ENCODE results near the gene RALB.
A peak's percentile ranks its signal among the peaks of the same experiment; 100 is the strongest.
"Not testable (repeated sequence)": the region's sequence is repeated elsewhere in the genome, so short reads cannot be mapped to it uniquely, and the experiment has no call there.

Gene RALB

GRCh38 chr2:120308038-120308910 is 55.6 kb downstream of the RALB start:
- H3K4me3 ChIP-seq (ENCODE audit: control insufficient read depth, low read depth, low read length) = no peak overlapping the region
- DNase-seq (ENCODE audit: low read depth) = peak; percentile 62
- TF ChIP-seq, protein P1, sequence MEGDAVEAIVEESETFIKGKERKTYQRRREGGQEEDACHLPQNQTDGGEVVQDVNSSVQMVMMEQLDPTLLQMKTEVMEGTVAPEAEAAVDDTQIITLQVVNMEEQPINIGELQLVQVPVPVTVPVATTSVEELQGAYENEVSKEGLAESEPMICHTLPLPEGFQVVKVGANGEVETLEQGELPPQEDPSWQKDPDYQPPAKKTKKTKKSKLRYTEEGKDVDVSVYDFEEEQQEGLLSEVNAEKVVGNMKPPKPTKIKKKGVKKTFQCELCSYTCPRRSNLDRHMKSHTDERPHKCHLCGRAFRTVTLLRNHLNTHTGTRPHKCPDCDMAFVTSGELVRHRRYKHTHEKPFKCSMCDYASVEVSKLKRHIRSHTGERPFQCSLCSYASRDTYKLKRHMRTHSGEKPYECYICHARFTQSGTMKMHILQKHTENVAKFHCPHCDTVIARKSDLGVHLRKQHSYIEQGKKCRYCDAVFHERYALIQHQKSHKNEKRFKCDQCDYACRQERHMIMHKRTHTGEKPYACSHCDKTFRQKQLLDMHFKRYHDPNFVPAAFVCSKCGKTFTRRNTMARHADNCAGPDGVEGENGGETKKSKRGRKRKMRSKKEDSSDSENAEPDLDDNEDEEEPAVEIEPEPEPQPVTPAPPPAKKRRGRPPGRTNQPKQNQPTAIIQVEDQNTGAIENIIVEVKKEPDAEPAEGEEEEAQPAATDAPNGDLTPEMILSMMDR (conservative IDR thresholded peaks at IDR 0.05; ENCODE audit: control insufficient read depth, insufficient read depth, low read depth, low read length) = no peak

- TF ChIP-seq, protein P1 (conservative IDR thresholded peaks at IDR 0.05; ENCODE audit: control insufficient read depth, insufficient read depth, low read depth, low read length) = no peak
- no peak for DNase-seq (ENCODE audit: low read depth)
- H3K4me3 ChIP-seq (ENCODE audit: control insufficient read depth, low read depth, low read length) = no peak overlapping the region
These were observed 57.5 kb downstream of the RALB start for GRCh38 chr2:120310136-120310535.

DNA sequence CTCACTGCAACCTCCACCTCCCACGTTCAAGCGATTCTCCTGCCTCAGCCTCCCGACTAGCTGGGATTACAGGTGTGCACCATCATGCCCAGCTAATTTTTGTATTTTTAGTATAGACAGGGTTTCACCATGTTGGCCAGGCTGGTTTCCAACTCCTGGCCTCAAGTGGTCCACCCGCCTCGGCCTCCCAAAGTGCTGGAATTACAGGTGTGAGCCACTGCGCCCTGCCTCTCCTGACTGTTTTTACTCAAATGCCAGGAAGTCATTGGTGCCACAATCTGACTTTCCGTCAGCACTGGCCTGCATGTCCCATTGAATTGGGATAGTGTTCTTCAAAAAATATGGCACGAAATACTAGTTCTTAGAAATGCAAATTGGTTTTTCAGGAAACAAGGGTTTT is 58.2 kb downstream of the RALB start:
- DNase-seq (ENCODE audit: low read depth); H3K4me3 ChIP-seq (ENCODE audit: control insufficient read depth, low read depth, low read length): not testable (repeated sequence)

GRCh38 chr2:120312076-120312475 is 59.4 kb downstream of the RALB start:
- no peak for DNase-seq (ENCODE audit: low read depth)
- no peak overlapping the region for H3K4me3 ChIP-seq (ENCODE audit: control insufficient read depth, low read depth, low read length)
- TF ChIP-seq, protein P1 (conservative IDR thresholded peaks at IDR 0.05; ENCODE audit: control insufficient read depth, insufficient read depth, low read depth, low read length) = no peak

GRCh38 chr2:120312860-120313694 is 60.4 kb downstream of the RALB start:
- TF ChIP-seq, protein P1 (conservative IDR thresholded peaks at IDR 0.05; ENCODE audit: control insufficient read depth, insufficient read depth, low read depth, low read length) = peak; percentile 90
- peak; percentile 81 for DNase-seq (ENCODE audit: low read depth)

GRCh38 chr2:120313695-120314615 is 61.3 kb downstream of the RALB start:
- DNase-seq (ENCODE audit: low read depth) = no peak
- peak overlapping the region; percentile 58 for H3K4me3 ChIP-seq (ENCODE audit: control insufficient read depth, low read depth, low read length)
- TF ChIP-seq, protein P1 (conservative IDR thresholded peaks at IDR 0.05; ENCODE audit: control insufficient read depth, insufficient read depth, low read depth, low read length) = no peak

More at GRCh38 chr2:120312860-120313694, 60.4 kb downstream of the RALB start:
- H3K4me3 ChIP-seq (ENCODE audit: control insufficient read depth, low read depth, low read length) = peak overlapping the region; percentile 58
